HEK293 (cell line): ENCODE measurements around the gene MTA1.

Experiments
- CTCF ChIA-PET: fragments of 350-600 bp; formaldehyde crosslinking; extraction: SDS; loops from one replicate; lab custom pipeline; 2021; ENCODE audit warnings: antibody characterized with exemption; lab: Yijun Ruan, JAX
- POLR2A ChIA-PET: fragments of 300-600 bp; formaldehyde crosslinking; extraction: SDS; loops from one replicate; lab custom pipeline; 2020; ENCODE audit warnings: antibody characterized with exemption, inconsistent platforms; lab: Yijun Ruan, JAX
- H3K27ac ChIP-seq: fragments of 200-500 bp; sonication (Bioruptor generic); 2 replicates; pipeline ENCODE4 v1.5.1; 2014; ENCODE audit warnings: low read depth, low read length, control low read depth, inconsistent platforms; ENCODE audit errors: extremely low read depth
- H3K36me3 ChIP-seq, 2 experiments: fragments of 200-500 bp in 1 of 2; sonication (Bioruptor generic) in 1 of 2; 1 replicate in 1 of 2; 2 replicates in 1 of 2; pipeline ENCODE4 v1.5.1; 2014 to 2017; ENCODE audit warnings: inconsistent platforms in 2 of 2, low read length in 2 of 2; ENCODE audit not compliant: control insufficient read depth in 2 of 2, insufficient read depth in 1 of 2
- H3K4me1 ChIP-seq: fragments of 200-500 bp; sonication (Bioruptor generic); 2 replicates; pipeline ENCODE4 v1.5.1; 2014; ENCODE audit warnings: mild to moderate bottlenecking, low read length, inconsistent platforms; ENCODE audit not compliant: control insufficient read depth, insufficient read depth
- H3K4me3 ChIP-seq: 2 replicates; pipeline ENCODE4 v1.5.1; 2011; ENCODE audit warnings: low read depth, mild to moderate bottlenecking, control low read depth, low read length, moderate library complexity
- H3K9me3 ChIP-seq: fragments of 200-500 bp; sonication (Bioruptor generic); 2 replicates; pipeline ENCODE4 v1.5.1; 2014; ENCODE audit warnings: low read depth, low read length, inconsistent platforms; ENCODE audit not compliant: control insufficient read depth, insufficient read depth
- EGR2 ChIP-seq: fragments of 450-650 bp; formaldehyde crosslinking; IDR thresholded peaks from 2 replicates; pipeline ENCODE4 v1.5.1; 2016; ENCODE audit warnings: low read depth, missing biosample characterization, missing genetic modification characterization
- KLF7 ChIP-seq: fragments of 450-650 bp; formaldehyde crosslinking; IDR thresholded peaks from 2 replicates; pipeline ENCODE4 v1.5.1; 2016; ENCODE audit warnings: missing biosample characterization, missing genetic modification characterization, borderline replicate concordance
- YY2 ChIP-seq: fragments of 450-650 bp; formaldehyde crosslinking; IDR thresholded peaks from 2 replicates; pipeline ENCODE4 v1.5.1; 2016; ENCODE audit warnings: missing biosample characterization, missing genetic modification characterization
- ZFHX2 ChIP-seq: fragments of 450-650 bp; formaldehyde crosslinking; conservative IDR thresholded peaks from 2 replicates; pipeline ENCODE4 v1.5.1; 2016; ENCODE audit warnings: missing biosample characterization, missing genetic modification characterization
- ZFP37 ChIP-seq: fragments of 450-650 bp; formaldehyde crosslinking; IDR thresholded peaks from 2 replicates; pipeline ENCODE4 v1.5.1; 2016; ENCODE audit warnings: missing biosample characterization, missing genetic modification characterization
- ZNF239 ChIP-seq: fragments of 450-650 bp; formaldehyde crosslinking; IDR thresholded peaks from 2 replicates; pipeline ENCODE4 v1.5.1; 2016; ENCODE audit warnings: missing biosample characterization, missing genetic modification characterization
- ZNF266 ChIP-seq: fragments of 450-650 bp; formaldehyde crosslinking; IDR thresholded peaks from 2 replicates; pipeline ENCODE4 v1.5.1; 2016; ENCODE audit warnings: missing biosample characterization, missing genetic modification characterization, low read depth
- ZNF350 ChIP-seq: fragments of 450-650 bp; formaldehyde crosslinking; IDR thresholded peaks from 2 replicates; pipeline ENCODE4 v1.5.0; 2017; ENCODE audit warnings: missing biosample characterization, mild to moderate bottlenecking, missing genetic modification characterization
- ZNF677 ChIP-seq: fragments of 450-650 bp; IDR thresholded peaks from 2 replicates; pipeline ENCODE4 v1.5.0; 2018; ENCODE audit warnings: missing biosample characterization, mild to moderate bottlenecking, missing genetic modification characterization, moderate library complexity
- TF ChIP-seq, protein P1 (sequence below): sonication (generic); formaldehyde crosslinking; IDR thresholded peaks from 2 replicates; pipeline ENCODE4 v1.8.1; 2022; ENCODE audit warnings: mild to moderate bottlenecking, moderate library complexity, missing genetic modification reagents
- TF ChIP-seq, protein P2 (sequence below): fragments of 450-650 bp; formaldehyde crosslinking; IDR thresholded peaks from 2 replicates; pipeline ENCODE4 v1.5.1; 2016; ENCODE audit warnings: missing biosample characterization, missing genetic modification characterization, borderline replicate concordance
- TF ChIP-seq, protein P3 (sequence below): IDR thresholded peaks from 2 replicates; pipeline ENCODE4 v1.6.1; 2011; ENCODE audit warnings: mild to moderate bottlenecking, low read depth, low read length, borderline replicate concordance
- TF ChIP-seq, protein P4 (sequence below): fragments of 450-650 bp; formaldehyde crosslinking; IDR thresholded peaks from 2 replicates; pipeline ENCODE4 v1.5.1; 2016; ENCODE audit warnings: missing biosample characterization, missing genetic modification characterization
- TF ChIP-seq, protein P5 (sequence below): fragments of 450-650 bp; formaldehyde crosslinking; IDR thresholded peaks from 2 replicates; pipeline ENCODE4 v1.5.1; 2016; ENCODE audit warnings: missing biosample characterization, missing genetic modification characterization

The MTA1 gene

DNA sequence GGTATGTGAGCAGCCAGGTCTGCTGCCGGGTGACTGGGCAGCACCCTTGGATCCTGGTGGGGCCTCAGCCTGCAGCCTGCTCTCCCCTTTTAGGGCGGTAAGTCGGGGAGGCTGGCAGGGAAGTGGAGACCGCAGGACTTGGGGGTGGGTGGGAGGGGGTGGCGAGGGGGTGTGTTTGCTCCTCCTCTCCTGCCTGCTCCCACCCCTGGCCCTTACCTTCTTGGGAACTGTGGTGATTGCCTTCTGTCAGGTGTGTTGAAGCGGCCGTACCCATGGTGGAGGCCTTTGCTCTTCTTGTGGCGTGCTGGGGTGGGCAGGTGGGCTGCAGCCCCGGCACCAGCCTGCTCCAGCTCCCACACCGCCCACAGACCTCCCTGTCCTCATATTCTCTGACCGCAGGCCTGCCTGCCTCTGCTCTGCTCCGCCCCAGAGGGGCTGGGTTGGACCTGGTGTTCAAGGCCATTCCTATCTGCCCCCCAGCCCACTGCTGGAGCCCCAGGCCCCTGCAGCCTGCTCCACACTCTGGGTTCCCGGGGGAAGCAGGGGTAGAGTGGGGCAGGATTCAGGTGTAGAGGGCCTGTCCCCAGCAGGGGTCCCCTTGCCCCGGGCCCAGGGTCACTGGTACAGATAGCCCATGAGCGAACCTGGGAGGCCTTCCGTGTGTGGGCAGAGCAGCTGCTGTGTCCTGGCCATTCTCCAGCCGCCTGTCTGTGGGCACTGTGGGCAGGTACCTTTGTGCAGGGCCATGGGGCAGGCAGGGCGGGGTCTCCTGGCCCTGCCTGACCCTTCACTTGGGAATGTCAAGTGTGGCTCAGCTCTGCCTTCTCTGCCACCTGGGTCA lies 76.6 kb downstream of the MTA1 start:
- TF ChIP-seq YY2 (tag by site-specific recombination) (no peak), KLF7 (tag by site-specific recombination) (no peak), ZNF266 (tag by site-specific recombination) (no peak), ZFHX2 (tag by site-specific recombination) (peak; percentile 81), ZNF677 (tag by site-specific recombination) (no peak), EGR2 (tag by site-specific recombination) (peak; percentile 55), ZNF239 (tag by site-specific recombination) (no peak), ZFP37 (tag by site-specific recombination) (no peak), ZNF350 (tag by site-specific recombination) (no peak)
- TF ChIP-seq, protein P1, sequence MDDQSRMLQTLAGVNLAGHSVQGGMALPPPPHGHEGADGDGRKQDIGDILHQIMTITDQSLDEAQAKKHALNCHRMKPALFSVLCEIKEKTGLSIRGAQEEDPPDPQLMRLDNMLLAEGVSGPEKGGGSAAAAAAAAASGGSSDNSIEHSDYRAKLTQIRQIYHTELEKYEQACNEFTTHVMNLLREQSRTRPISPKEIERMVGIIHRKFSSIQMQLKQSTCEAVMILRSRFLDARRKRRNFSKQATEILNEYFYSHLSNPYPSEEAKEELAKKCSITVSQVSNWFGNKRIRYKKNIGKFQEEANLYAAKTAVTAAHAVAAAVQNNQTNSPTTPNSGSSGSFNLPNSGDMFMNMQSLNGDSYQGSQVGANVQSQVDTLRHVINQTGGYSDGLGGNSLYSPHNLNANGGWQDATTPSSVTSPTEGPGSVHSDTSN (CRISPR knock-in tag): no peak
- TF ChIP-seq, protein P2, sequence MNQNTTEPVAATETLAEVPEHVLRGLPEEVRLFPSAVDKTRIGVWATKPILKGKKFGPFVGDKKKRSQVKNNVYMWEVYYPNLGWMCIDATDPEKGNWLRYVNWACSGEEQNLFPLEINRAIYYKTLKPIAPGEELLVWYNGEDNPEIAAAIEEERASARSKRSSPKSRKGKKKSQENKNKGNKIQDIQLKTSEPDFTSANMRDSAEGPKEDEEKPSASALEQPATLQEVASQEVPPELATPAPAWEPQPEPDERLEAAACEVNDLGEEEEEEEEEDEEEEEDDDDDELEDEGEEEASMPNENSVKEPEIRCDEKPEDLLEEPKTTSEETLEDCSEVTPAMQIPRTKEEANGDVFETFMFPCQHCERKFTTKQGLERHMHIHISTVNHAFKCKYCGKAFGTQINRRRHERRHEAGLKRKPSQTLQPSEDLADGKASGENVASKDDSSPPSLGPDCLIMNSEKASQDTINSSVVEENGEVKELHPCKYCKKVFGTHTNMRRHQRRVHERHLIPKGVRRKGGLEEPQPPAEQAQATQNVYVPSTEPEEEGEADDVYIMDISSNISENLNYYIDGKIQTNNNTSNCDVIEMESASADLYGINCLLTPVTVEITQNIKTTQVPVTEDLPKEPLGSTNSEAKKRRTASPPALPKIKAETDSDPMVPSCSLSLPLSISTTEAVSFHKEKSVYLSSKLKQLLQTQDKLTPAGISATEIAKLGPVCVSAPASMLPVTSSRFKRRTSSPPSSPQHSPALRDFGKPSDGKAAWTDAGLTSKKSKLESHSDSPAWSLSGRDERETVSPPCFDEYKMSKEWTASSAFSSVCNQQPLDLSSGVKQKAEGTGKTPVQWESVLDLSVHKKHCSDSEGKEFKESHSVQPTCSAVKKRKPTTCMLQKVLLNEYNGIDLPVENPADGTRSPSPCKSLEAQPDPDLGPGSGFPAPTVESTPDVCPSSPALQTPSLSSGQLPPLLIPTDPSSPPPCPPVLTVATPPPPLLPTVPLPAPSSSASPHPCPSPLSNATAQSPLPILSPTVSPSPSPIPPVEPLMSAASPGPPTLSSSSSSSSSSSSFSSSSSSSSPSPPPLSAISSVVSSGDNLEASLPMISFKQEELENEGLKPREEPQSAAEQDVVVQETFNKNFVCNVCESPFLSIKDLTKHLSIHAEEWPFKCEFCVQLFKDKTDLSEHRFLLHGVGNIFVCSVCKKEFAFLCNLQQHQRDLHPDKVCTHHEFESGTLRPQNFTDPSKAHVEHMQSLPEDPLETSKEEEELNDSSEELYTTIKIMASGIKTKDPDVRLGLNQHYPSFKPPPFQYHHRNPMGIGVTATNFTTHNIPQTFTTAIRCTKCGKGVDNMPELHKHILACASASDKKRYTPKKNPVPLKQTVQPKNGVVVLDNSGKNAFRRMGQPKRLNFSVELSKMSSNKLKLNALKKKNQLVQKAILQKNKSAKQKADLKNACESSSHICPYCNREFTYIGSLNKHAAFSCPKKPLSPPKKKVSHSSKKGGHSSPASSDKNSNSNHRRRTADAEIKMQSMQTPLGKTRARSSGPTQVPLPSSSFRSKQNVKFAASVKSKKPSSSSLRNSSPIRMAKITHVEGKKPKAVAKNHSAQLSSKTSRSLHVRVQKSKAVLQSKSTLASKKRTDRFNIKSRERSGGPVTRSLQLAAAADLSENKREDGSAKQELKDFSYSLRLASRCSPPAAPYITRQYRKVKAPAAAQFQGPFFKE: no peak
- TF ChIP-seq, protein P3, sequence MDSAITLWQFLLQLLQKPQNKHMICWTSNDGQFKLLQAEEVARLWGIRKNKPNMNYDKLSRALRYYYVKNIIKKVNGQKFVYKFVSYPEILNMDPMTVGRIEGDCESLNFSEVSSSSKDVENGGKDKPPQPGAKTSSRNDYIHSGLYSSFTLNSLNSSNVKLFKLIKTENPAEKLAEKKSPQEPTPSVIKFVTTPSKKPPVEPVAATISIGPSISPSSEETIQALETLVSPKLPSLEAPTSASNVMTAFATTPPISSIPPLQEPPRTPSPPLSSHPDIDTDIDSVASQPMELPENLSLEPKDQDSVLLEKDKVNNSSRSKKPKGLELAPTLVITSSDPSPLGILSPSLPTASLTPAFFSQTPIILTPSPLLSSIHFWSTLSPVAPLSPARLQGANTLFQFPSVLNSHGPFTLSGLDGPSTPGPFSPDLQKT: no peak
- TF ChIP-seq, protein P4, sequence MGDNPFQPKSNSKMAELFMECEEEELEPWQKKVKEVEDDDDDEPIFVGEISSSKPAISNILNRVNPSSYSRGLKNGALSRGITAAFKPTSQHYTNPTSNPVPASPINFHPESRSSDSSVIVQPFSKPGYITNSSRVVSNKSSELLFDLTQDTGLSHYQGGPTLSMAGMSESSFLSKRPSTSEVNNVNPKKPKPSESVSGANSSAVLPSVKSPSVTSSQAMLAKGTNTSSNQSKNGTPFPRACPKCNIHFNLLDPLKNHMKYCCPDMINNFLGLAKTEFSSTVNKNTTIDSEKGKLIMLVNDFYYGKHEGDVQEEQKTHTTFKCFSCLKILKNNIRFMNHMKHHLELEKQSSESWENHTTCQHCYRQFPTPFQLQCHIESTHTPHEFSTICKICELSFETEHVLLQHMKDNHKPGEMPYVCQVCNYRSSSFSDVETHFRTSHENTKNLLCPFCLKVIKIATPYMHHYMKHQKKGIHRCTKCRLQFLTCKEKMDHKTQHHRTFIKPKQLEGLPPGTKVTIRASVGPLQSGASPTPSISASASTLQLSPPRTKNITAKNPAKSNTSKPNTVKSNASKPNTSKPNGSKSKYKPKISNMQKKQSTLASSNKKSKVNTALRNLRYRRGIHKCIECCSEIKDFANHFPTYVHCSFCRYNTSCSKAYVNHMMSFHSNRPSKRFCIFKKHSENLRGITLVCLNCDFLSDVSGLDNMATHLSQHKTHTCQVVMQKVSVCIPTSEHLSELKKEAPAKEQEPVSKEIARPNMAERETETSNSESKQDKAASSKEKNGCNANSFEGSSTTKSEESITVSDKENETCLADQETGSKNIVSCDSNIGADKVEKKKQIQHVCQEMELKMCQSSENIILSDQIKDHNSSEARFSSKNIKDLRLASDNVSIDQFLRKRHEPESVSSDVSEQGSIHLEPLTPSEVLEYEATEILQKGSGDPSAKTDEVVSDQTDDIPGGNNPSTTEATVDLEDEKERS (tag by site-specific recombination): no peak
- TF ChIP-seq, protein P5, sequence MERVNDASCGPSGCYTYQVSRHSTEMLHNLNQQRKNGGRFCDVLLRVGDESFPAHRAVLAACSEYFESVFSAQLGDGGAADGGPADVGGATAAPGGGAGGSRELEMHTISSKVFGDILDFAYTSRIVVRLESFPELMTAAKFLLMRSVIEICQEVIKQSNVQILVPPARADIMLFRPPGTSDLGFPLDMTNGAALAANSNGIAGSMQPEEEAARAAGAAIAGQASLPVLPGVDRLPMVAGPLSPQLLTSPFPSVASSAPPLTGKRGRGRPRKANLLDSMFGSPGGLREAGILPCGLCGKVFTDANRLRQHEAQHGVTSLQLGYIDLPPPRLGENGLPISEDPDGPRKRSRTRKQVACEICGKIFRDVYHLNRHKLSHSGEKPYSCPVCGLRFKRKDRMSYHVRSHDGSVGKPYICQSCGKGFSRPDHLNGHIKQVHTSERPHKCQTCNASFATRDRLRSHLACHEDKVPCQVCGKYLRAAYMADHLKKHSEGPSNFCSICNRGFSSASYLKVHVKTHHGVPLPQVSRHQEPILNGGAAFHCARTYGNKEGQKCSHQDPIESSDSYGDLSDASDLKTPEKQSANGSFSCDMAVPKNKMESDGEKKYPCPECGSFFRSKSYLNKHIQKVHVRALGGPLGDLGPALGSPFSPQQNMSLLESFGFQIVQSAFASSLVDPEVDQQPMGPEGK: no peak
- Histone ChIP-seq H3K4me3 (no peak overlapping the region), H3K36me3 (peaks cover 0 to 24% of the 10 kb centered on the region in 2 experiments; a peak in 1 of 3 replicates), H3K27ac (no peak overlapping the region), H3K9me3 (no peaks in the 10 kb centered on the region), H3K4me1 (no peaks in the 10 kb centered on the region; the same call in 1 of the 2 replicates)
- ChIA-PET CTCF (interaction anchor here (0.6 kb wide), 1 partner anchor 11 kb away, joined by 3 read pairs; no protein-coding TSS in a partner anchor), POLR2A (no interaction called here)
